HG03095 (cell line): ENCODE results near the gene KIAA0513.

Experiments used
- ATAC-seq: cut with Tn5 transposase; IDR thresholded peaks from one replicate; pipeline ENCODE4 v1.9.1; 2021; ENCODE audit warnings: moderate library complexity; ENCODE audit not compliant: unreplicated experiment

The KIAA0513 gene

GRCh38 chr16:85129876-85130704, 102.5 kb downstream of the KIAA0513 start:
- no peak for ATAC-seq

- no peak for ATAC-seq
Measured at GRCh38 chr16:85130705-85131028, 103.1 kb downstream of the KIAA0513 start.

DNA sequence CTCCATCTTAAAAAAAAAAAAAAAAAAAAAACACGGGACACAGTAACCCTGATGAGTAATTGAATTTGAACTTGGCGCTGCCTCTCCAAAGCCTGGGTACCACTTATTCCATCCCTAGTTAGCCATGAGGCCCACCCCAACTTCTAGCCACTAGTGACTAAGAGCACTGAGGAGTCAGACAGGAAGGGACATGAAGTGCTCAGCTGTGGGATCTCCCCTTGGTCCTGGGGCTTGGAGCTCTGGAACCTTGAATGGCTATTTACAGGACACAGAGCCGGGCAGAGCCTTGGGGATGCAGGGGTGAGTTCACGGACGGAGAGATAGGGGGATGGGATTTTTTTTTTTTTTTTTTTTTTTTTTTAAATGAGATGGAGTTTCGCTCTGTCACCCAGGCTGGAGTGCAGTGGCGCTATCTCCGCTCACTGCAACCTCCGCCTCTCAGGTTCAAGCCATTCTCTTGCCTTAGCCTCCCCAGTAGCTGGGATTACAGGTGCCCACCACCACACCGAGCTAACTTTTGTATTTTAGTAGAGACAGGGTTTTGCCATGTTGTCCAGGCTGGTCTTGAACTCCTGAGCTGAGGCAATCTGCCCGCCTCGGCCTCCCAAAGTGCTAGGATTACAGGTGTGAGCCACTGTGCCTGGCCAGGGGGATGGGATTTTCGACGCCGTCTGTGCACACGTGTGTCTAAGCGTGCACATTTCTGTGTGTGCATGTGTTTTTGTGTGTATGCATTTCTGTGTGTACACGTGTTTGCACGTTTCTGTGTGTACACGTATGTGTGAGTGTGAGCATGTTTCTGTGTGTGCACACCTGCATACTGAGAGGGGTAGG, 105.1 kb downstream of the KIAA0513 start:
- no peak for ATAC-seq

GRCh38 chr16:85133290-85133599, 105.7 kb downstream of the KIAA0513 start:
- ATAC-seq: no peak

DNA sequence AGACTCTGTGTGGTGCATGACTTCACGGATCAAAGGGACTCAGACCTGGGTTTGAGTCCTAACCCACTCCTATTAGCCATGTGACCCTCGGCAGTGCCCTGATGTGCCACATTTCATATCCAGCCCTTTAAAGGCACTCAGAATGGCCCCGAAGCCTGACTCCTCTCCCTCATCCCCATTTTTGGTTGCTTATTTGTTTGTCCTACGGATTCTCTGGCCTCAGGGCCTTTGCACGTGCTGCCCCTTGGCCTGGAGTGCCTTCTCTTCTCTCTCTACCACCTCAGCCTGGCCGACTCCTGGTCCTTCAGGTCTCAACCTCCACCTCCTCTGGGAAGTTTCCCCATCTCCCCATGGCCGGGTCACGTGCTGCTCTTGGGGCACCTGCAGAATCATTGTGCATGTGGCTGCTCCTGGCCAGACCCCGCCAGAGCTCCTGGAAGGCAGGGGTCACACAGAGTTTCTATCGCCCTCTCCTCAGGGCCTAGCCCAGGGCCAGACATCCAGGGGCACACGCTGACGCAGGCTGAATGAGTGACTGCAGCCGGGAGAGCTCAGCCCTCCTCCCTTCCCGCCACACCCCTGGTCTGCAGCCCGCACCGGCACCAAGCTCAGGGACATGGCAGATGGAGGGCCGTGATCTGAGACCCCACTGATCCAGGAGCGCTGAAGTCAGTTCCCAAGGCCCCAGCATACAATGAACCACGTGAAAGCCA, 106.6 kb downstream of the KIAA0513 start:
- ATAC-seq: no peak

DNA sequence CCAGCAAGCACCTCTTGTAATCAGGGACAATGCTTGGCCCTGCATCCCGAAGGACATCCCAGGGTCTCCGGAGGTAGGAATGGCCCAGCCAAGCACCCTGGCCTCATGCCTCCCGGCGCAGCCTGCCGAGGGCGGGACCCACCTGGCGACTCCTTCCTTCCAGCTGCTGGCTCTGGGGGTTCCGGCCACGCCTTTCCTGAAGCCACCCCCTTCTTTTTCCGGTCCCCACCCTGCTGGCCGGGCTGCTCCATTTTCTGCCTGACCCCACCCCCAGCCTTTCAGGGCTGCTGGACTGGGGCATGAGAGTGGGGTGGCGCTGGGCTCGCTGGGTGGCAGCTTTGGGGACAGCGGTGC, 107.2 kb downstream of the KIAA0513 start:
- ATAC-seq: no peak

- peak; percentile 52 for ATAC-seq
Measured at GRCh38 chr16:85136213-85136701, 108.7 kb downstream of the KIAA0513 start.

GRCh38 chr16:85136702-85137322, 109.2 kb downstream of the KIAA0513 start:
- ATAC-seq: no peak

DNA sequence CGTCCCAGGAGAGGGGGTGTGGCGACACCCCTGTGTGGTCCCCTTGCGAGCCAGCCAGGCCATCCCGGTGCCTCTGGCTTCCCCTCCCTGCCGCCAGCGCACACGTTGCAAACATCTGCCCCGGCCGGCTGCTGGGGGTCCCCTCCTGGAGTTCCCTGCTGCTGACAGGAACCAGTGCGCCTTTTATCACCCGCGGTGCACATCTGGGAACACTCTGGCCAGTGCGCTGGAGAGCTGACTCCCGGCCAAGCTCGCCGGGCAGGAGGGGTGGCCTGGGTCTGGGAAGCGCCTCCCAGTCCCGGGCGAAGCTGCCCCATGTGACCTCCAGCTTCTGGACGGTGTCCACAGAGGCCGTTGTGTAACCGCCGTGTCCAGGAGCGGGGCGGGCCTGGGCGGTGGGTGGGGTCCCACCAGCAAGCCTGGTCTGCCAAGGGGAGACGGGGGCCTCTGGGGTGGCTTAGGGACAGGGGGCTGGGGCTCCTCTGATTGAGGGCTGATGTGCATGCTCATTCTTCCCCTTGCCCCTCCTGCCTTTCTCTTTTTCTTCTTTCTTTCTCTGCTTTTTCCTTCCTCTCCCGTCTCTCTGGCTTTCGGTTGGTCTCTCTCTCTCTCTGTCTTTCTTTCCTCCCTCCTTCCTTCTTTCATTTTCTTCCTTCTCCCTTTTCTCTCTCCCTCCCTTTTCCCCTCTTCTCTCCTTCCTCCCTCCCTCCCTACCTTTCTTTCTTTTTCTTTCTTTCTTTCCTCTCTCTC, 109.9 kb downstream of the KIAA0513 start:
- ATAC-seq: no peak

GRCh38 chr16:85138073-85138824, 110.7 kb downstream of the KIAA0513 start:
- ATAC-seq: no peak

DNA sequence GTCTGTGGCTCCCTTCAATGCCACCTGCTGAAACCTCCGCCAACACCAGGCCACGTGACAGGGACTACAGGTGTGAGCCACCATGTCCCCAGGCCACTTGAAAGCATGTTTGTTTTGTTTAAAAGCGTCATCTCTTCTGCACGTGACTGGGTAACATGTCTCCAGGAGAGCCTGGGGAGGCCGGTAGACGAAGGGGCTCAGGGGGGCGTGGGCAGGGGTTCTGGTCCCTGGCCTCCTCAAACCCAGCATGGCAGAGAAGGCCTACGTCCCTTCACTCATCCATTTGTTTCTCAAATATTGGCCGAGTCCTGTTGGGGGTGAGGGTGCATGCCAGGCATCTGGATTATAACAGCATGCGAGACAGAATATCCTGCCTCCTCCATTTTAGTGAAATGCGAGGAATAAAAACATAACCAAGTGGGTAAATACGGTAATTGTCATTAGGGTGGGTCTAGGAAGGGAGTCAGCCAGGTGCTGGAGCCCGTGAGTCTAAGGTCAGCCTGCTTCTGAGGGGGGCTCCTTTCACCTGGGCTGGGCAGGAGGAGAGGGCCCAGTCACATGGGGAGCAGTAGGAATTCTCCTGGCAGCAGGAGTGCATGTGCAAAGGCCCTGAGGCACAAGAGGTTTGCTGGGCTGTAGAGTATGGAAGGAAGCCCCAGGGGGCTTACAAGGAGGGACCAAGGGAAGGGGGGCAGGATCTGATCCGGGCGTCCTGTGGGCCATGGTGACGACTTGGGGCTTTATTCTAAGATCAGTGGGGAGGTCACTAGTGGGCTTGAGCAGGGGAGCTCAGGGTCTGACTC, 111.4 kb downstream of the KIAA0513 start:
- no peak for ATAC-seq

DNA sequence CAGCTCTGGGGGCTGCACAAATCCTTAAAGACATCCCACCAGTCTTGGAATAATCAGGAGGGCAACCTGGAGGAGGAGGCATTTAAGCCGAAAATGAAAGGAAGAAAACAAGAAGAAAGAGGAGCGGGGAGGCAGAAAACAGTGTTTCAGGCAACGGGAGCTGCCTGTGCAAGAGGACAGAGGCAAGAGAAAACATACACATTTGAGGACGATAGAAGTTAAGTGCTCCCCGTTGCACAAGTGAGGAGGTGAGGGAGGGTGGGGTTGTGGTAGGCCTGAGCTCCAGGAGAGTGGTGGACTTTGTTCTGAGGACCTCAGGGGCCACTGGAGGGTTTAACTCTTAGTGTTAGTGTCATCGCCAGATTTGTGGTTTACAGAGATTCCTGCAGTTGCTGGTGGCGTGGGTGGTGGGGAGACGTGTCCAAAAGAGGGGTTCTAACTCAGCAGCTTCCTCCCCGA, 112.3 kb downstream of the KIAA0513 start:
- ATAC-seq: no peak

- ATAC-seq: no peak
Measured at GRCh38 chr16:85140455-85141012, 112.9 kb downstream of the KIAA0513 start.

DNA sequence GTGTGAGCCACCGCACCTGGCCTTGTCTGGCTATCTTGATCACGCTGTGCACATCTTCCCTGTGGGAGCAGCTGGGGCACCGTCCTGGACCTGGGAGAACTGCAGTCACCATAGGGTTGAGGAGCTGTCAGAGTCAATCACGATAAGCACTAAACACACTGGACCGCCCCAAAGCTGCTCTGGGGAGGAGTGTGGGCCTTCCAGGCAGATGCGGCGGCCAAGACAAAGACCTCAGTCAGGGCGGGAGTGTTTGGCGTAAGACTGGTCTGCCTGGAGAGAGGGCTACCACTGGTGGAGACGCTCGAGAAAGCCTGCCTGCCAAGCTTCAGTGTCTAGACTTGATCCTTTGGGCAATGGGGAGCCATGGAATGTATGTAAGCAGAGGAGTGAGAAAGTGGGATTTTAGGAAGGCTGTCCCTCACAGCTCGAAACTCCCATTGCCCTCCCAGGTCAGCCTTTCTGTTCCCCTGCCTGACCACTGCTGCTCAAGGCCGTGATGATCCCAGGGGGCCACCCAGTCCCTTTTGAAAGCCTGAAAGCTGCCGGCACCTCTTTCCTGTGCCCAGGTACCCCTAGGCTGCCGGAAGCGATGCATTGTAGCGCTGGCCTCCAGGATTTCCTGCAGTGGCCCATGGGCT, 114.0 kb downstream of the KIAA0513 start:
- ATAC-seq: no peak

GRCh38 chr16:85142129-85142513, 114.5 kb downstream of the KIAA0513 start:
- ATAC-seq: no peak

DNA sequence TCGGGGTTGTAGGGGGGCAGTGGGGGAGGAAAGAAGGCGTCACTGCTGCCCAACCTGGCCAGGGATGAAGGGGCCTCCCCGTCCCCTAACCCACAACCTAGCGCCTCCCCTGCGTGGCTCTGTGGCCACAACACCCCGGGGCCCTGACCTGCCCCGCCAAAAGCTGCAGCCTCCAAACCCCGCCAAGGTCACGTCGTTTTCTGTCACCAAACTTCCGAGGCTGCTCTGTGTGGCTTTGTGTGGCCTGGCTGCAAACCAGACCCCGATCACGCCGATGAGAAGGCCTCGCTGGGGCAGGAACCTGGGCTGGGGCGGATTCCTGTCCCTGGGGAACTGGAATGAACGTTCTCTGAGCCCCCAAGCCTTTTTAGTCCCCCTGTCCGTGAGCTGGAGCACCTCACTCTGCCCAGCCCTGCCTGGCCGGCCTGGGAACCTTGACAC, 115.2 kb downstream of the KIAA0513 start:
- no peak for ATAC-seq
